HepG2 (cell line): ENCODE data around the gene SHISA6. TPM values are rescaled to one million over a fixed set of nuclear protein-coding genes. Genes with fewer than 3 reads are reported as not detected.

Experiments
- ATAC-seq: fragments of 200-7000 bp; cut with Tn5 transposase; 3 replicates; pipeline ENCODE4 v1.9.1; 2020; ENCODE audit warnings: mild to moderate bottlenecking, moderate library complexity
- BruUV-seq: library from RNA; stranded (reverse); fragments of 400-500 nt; replicated peaks from 2 replicates; lab custom pipeline; 2021; lab: Mats Ljungman, UMichigan
- CTCF ChIA-PET: fragments of 300-600 bp; formaldehyde crosslinking; extraction: SDS; loops from one replicate; lab custom pipeline; 2021; ENCODE audit warnings: low total read pairs, inconsistent platforms, low intra/inter-chr PET ratio; lab: Yijun Ruan, JAX
- POLR2A ChIA-PET: fragments of 350-600 bp; sonication (Branson Sonifier 250); formaldehyde crosslinking; loops from one replicate; lab custom pipeline; 2020; ENCODE audit warnings: antibody characterized with exemption, inconsistent platforms; lab: Yijun Ruan, JAX
- DNase-seq: peaks from one replicate; pipeline ENCODE4 v3.0.0-alpha.2; 2015; ENCODE audit warnings: low spot score
- FAIRE-seq: peaks from 3 replicates; lab custom pipeline; 2011; peaks lifted over from hg19 to GRCh38; lab: Jason Lieb, UNC
- H2AFZ ChIP-seq: one replicate; pipeline ENCODE4 v1.6.1; 2011; ENCODE audit warnings: low read length, inconsistent platforms
- H3K27ac ChIP-seq: fragments of 300-600 bp; 3 replicates; pipeline ENCODE4 v1.8.0; 2011; ENCODE audit warnings: mixed run types, mild to moderate bottlenecking, mixed read lengths, low read length, inconsistent platforms; ENCODE audit not compliant: insufficient read depth; ENCODE audit errors: extremely low read length
- H3K27me3 ChIP-seq, 2 experiments: fragments of 200-600 bp in 1 of 2; 2 replicates in 1 of 2; 3 replicates in 1 of 2; pipeline versions ENCODE4 v1.6.0 to v1.8.0; 2011; ENCODE audit warnings: low read length in 2 of 2, mild to moderate bottlenecking in 2 of 2, moderate library complexity in 2 of 2, inconsistent platforms in 1 of 2; ENCODE audit not compliant: insufficient read depth in 2 of 2, control insufficient read depth in 1 of 2
- H3K36me3 ChIP-seq, 2 experiments: fragments of 200-600 bp in 1 of 2; replicated peaks in 1 of 2; 2 replicates in 1 of 2; 3 replicates in 1 of 2; pipeline versions ENCODE4 v1.5.1 to v1.8.0; 2011; ENCODE audit warnings: low read length in 2 of 2, inconsistent platforms in 1 of 2; ENCODE audit not compliant: insufficient read depth in 2 of 2, control insufficient read depth in 1 of 2
- H3K4me1 ChIP-seq: 2 replicates; pipeline ENCODE4 v1.5.1; 2012; ENCODE audit warnings: low read length, inconsistent platforms; ENCODE audit not compliant: insufficient read depth
- H3K4me2 ChIP-seq: 2 replicates; pipeline ENCODE4 v1.6.0; 2011; ENCODE audit warnings: low read depth, low read length, inconsistent platforms
- H3K4me3 ChIP-seq, 3 experiments: fragments of 200-600 bp in 1 of 3; sonication (generic), shearing (Covaris generic) in 1 of 3; replicated peaks in 1 of 3; 2 replicates each; pipeline ENCODE4 v1.5.1; 2011 to 2016; ENCODE audit warnings: low read length in 3 of 3, inconsistent platforms in 2 of 3, low read depth in 2 of 3, mild to moderate bottlenecking in 2 of 3, control low read depth in 1 of 3, mixed read lengths in 1 of 3; ENCODE audit not compliant: insufficient read depth in 1 of 3
- H3K79me2 ChIP-seq: one replicate; pipeline ENCODE4 v1.6.1; 2011; ENCODE audit warnings: low read length, inconsistent platforms; ENCODE audit not compliant: insufficient read depth
- H3K9ac ChIP-seq: 2 replicates; pipeline ENCODE4 v1.6.0; 2011; ENCODE audit warnings: mild to moderate bottlenecking, low read depth, low read length, inconsistent platforms; ENCODE audit not compliant: insufficient read depth
- H3K9me3 ChIP-seq: 2 replicates; pipeline ENCODE4 v1.5.1; 2012; ENCODE audit warnings: mild to moderate bottlenecking, low read length
- H4K20me1 ChIP-seq: 2 replicates; pipeline ENCODE4 v1.6.0; 2011; ENCODE audit warnings: inconsistent platforms, mild to moderate bottlenecking, low read length, moderate library complexity; ENCODE audit not compliant: insufficient read depth
- AHR ChIP-seq: IDR thresholded peaks from 2 replicates; pipeline ENCODE4 v1.6.1; 2018; ENCODE audit warnings: missing genetic modification reagents, missing compliant biosample characterization
- FOXM1 ChIP-seq: sonication (generic); formaldehyde crosslinking; IDR thresholded peaks from 2 replicates; pipeline ENCODE4 v1.5.0; 2020; ENCODE audit warnings: missing genetic modification reagents
- GZF1 ChIP-seq: sonication (generic); formaldehyde crosslinking; IDR thresholded peaks from 2 replicates; pipeline ENCODE4 v1.5.1; 2020; ENCODE audit warnings: mild to moderate bottlenecking, missing genetic modification reagents
- MEIS2 ChIP-seq: sonication (generic); formaldehyde crosslinking; IDR thresholded peaks from 2 replicates; pipeline ENCODE4 v1.9.0; 2021; ENCODE audit warnings: mild to moderate bottlenecking, missing genetic modification reagents
- MIXL1 ChIP-seq: IDR thresholded peaks from 2 replicates; pipeline ENCODE4 v1.6.1; 2016
- POLR2G ChIP-seq: fragments of 200-400 bp; formaldehyde crosslinking; IDR thresholded peaks from 2 replicates; pipeline ENCODE4 v1.6.1; 2018; ENCODE audit warnings: mild to moderate bottlenecking, low read depth, low read length, moderate library complexity
- SOX6 ChIP-seq, 2 experiments: fragments of 450-650 bp in 1 of 2; sonication (generic) in 1 of 2; formaldehyde crosslinking in 1 of 2; IDR thresholded peaks; 2 replicates each; pipeline versions ENCODE4 v1.4.0 to v1.6.1; 2017 to 2020; ENCODE audit warnings: antibody characterized with exemption in 1 of 2, mild to moderate bottlenecking in 1 of 2, missing genetic modification reagents in 1 of 2
- ZNF101 ChIP-seq: sonication (generic); formaldehyde crosslinking; IDR thresholded peaks from 2 replicates; pipeline ENCODE4 v1.4.0; 2020; ENCODE audit warnings: mild to moderate bottlenecking, low read depth, missing genetic modification reagents, borderline replicate concordance
- ZNF432 ChIP-seq: sonication (generic); formaldehyde crosslinking; IDR thresholded peaks from 2 replicates; pipeline ENCODE4 v1.5.0; 2020; ENCODE audit warnings: missing genetic modification reagents, mild to moderate bottlenecking, borderline replicate concordance
- WGBS: methylation state at CpG from one replicate; pipeline ENCODE4 v1.1.6; 2017; ENCODE audit warnings: low lambda C conversion rate; 5-methylcytosine and 5-hydroxymethylcytosine counted together
- in situ Hi-C: cut with HindIII; loops from 2 replicates; pipeline ENCODE4 v1.10.0; 2017; ENCODE audit warnings: low pct_unique_long_range_greater_than_20kb; ENCODE audit not compliant: extremely low pct_ligation_motif_present
- intact Hi-C: fragments of 100-400 bp; cut with micrococcal nuclease; formaldehyde crosslinking; loops from one replicate; pipeline ENCODE4 v1.10.0; 2022; ENCODE audit not compliant: unreplicated experiment
- polyA plus RNA-seq, 8 experiments: library from polyadenylated mRNA; depleted of rRNA in 3 of 8; stranded (reverse) in 7 of 8; unstranded in 1 of 8; fragments of >200 nt; fragmentation: Illumina TruSeq in 4 of 8; extraction: Trizol in 4 of 8; gene quantifications; 2 replicates each; pipeline versions ENCODE4 v1.2.1 to v1.2.3, GENCODE V29; 2011 to 2016; ENCODE audit warnings: low read depth in 4 of 8, missing spikeins in 1 of 8, mixed read lengths in 1 of 8; ENCODE audit not compliant: insufficient read depth in 1 of 8
- total RNA-seq, 5 experiments: library from RNA; depleted of rRNA; stranded (reverse); fragments of >200 nt; fragmentation: Illumina TruSeq; extraction: Trizol; gene quantifications; 2 replicates each; pipeline ENCODE4 v1.2.3, GENCODE V29; 2016; ENCODE audit warnings: low read depth in 1 of 5
- TF ChIP-seq, protein P1 (sequence below): sonication (generic); formaldehyde crosslinking; IDR thresholded peaks from 2 replicates; pipeline ENCODE4 v1.4.0; 2020; ENCODE audit warnings: mild to moderate bottlenecking, missing genetic modification reagents
- TF ChIP-seq, protein P2 (sequence below): sonication (generic); formaldehyde crosslinking; conservative IDR thresholded peaks from 2 replicates; pipeline ENCODE4 v1.5.0; 2020; ENCODE audit warnings: missing genetic modification reagents
- TF ChIP-seq, protein P3 (sequence below): sonication (generic); formaldehyde crosslinking; IDR thresholded peaks from 2 replicates; pipeline ENCODE4 v1.5.0; 2020; ENCODE audit warnings: mild to moderate bottlenecking, missing genetic modification reagents, borderline replicate concordance
- TF ChIP-seq, protein P4 (sequence below): sonication (generic); formaldehyde crosslinking; IDR thresholded peaks from 2 replicates; pipeline ENCODE4 v1.4.0; 2020; ENCODE audit warnings: missing genetic modification reagents
- TF ChIP-seq, protein P5 (sequence below): sonication (generic); formaldehyde crosslinking; IDR thresholded peaks from 2 replicates; pipeline ENCODE4 v1.4.0; 2020; ENCODE audit warnings: mild to moderate bottlenecking, missing genetic modification reagents

SHISA6 gene
- total and polyA plus RNA-seq, 2 of the 13 experiments (the other 11 are each of a cell fraction or from before 2014, with no cell fraction given): not detected

DNA sequence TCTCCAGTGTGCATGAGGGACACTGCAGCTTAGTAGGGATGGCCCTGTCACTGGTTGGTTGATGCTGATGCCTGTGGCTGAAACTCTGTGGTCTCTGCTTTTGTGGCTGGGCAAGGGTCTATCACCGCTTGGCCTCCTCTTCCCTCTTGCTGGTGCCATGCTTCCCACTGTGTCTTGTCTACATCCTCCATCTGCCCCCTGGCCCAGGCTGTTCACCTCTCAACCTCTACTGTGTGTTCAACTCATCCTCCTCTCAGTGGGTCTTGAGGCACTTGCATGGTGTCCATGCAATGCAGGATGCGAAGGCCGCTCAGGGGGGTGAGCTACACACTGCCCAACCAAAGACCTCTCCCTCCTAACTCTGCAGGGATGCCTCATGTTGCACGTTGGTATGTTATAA, 19.8 kb upstream of the SHISA6 start:
- H3K27ac ChIP-seq: no peak overlapping the region
- H3K9ac ChIP-seq: no peak overlapping the region
- no peak overlapping the region for H3K4me3 ChIP-seq
- no peaks in the 10 kb centered on the region for H3K36me3 ChIP-seq
- FAIRE-seq (no peak), ATAC-seq (no peak), DNase-seq (no peak)
- H3K4me2 ChIP-seq: no peak overlapping the region
- ChIA-PET POLR2A (no interaction called here), CTCF (no interaction called here)
- no peak overlapping the region for H2AFZ ChIP-seq
- no peaks in the 10 kb centered on the region for H3K9me3 ChIP-seq
- intact Hi-C loops: no loop called here
- no TSS peak for BruUV-seq
- no peaks in the 10 kb centered on the region for H3K4me1 ChIP-seq
- peaks cover 0 to 2% of the 10 kb centered on the region in 2 experiments; a peak in 2 of 5 replicates for H3K27me3 ChIP-seq
- no peaks in the 10 kb centered on the region for H3K79me2 ChIP-seq
- H4K20me1 ChIP-seq: no peaks in the 10 kb centered on the region
- WGBS: 4% methylated on average over 3 of the region's 4 CpGs
- in situ Hi-C loops: no loop called here
- TF ChIP-seq, protein P1, sequence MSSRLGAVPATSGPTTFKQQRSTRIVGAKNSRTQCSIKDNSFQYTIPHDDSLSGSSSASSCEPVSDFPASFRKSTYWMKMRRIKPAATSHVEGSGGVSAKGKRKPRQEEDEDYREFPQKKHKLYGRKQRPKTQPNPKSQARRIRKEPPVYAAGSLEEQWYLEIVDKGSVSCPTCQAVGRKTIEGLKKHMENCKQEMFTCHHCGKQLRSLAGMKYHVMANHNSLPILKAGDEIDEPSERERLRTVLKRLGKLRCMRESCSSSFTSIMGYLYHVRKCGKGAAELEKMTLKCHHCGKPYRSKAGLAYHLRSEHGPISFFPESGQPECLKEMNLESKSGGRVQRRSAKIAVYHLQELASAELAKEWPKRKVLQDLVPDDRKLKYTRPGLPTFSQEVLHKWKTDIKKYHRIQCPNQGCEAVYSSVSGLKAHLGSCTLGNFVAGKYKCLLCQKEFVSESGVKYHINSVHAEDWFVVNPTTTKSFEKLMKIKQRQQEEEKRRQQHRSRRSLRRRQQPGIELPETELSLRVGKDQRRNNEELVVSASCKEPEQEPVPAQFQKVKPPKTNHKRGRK (CRISPR knock-in tag): no peak
- TF ChIP-seq MEIS2 (CRISPR knock-in tag) (no peak), POLR2G (no peak), FOXM1 (no peak), SOX6 (IDR thresholded peaks at IDR 0.05) (no peak), SOX6 (CRISPR knock-in tag; IDR thresholded peaks at IDR 0.05) (no peak), ZNF432 (CRISPR knock-in tag) (no peak), MIXL1 (CRISPR knock-in tag) (no peak), ZNF101 (no peak), GZF1 (CRISPR knock-in tag) (no peak), AHR (CRISPR knock-in tag) (no peak)
- TF ChIP-seq, protein P2, sequence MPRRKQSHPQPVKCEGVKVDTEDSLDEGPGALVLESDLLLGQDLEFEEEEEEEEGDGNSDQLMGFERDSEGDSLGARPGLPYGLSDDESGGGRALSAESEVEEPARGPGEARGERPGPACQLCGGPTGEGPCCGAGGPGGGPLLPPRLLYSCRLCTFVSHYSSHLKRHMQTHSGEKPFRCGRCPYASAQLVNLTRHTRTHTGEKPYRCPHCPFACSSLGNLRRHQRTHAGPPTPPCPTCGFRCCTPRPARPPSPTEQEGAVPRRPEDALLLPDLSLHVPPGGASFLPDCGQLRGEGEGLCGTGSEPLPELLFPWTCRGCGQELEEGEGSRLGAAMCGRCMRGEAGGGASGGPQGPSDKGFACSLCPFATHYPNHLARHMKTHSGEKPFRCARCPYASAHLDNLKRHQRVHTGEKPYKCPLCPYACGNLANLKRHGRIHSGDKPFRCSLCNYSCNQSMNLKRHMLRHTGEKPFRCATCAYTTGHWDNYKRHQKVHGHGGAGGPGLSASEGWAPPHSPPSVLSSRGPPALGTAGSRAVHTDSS: no peak
- TF ChIP-seq, protein P3, sequence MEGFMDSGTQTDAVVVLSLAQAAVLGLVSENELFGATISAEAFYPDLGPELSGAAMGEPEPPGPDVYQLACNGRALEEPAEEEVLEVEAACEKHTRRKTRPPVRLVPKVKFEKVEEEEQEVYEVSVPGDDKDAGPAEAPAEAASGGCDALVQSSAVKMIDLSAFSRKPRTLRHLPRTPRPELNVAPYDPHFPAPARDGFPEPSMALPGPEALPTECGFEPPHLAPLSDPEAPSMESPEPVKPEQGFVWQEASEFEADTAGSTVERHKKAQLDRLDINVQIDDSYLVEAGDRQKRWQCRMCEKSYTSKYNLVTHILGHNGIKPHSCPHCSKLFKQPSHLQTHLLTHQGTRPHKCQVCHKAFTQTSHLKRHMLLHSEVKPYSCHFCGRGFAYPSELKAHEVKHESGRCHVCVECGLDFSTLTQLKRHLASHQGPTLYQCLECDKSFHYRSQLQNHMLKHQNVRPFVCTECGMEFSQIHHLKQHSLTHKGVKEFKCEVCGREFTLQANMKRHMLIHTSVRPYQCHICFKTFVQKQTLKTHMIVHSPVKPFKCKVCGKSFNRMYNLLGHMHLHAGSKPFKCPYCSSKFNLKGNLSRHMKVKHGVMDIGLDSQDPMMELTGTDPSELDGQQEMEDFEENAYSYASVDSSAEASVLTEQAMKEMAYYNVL (CRISPR knock-in tag): no peak
- TF ChIP-seq, protein P4, sequence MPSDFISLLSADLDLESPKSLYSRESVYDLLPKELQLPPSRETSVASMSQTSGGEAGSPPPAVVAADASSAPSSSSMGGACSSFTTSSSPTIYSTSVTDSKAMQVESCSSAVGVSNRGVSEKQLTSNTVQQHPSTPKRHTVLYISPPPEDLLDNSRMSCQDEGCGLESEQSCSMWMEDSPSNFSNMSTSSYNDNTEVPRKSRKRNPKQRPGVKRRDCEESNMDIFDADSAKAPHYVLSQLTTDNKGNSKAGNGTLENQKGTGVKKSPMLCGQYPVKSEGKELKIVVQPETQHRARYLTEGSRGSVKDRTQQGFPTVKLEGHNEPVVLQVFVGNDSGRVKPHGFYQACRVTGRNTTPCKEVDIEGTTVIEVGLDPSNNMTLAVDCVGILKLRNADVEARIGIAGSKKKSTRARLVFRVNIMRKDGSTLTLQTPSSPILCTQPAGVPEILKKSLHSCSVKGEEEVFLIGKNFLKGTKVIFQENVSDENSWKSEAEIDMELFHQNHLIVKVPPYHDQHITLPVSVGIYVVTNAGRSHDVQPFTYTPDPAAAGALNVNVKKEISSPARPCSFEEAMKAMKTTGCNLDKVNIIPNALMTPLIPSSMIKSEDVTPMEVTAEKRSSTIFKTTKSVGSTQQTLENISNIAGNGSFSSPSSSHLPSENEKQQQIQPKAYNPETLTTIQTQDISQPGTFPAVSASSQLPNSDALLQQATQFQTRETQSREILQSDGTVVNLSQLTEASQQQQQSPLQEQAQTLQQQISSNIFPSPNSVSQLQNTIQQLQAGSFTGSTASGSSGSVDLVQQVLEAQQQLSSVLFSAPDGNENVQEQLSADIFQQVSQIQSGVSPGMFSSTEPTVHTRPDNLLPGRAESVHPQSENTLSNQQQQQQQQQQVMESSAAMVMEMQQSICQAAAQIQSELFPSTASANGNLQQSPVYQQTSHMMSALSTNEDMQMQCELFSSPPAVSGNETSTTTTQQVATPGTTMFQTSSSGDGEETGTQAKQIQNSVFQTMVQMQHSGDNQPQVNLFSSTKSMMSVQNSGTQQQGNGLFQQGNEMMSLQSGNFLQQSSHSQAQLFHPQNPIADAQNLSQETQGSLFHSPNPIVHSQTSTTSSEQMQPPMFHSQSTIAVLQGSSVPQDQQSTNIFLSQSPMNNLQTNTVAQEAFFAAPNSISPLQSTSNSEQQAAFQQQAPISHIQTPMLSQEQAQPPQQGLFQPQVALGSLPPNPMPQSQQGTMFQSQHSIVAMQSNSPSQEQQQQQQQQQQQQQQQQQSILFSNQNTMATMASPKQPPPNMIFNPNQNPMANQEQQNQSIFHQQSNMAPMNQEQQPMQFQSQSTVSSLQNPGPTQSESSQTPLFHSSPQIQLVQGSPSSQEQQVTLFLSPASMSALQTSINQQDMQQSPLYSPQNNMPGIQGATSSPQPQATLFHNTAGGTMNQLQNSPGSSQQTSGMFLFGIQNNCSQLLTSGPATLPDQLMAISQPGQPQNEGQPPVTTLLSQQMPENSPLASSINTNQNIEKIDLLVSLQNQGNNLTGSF (CRISPR knock-in tag): no peak
- TF ChIP-seq, protein P5, sequence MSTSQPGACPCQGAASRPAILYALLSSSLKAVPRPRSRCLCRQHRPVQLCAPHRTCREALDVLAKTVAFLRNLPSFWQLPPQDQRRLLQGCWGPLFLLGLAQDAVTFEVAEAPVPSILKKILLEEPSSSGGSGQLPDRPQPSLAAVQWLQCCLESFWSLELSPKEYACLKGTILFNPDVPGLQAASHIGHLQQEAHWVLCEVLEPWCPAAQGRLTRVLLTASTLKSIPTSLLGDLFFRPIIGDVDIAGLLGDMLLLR (CRISPR knock-in tag): no peak
